Measurements from ENCODE around the gene GZMB. TPM values are rescaled to one million over a fixed set of nuclear protein-coding genes. Genes with fewer than 3 reads are reported as not detected.
A peak's percentile ranks its signal among the peaks of the same experiment; 100 is the strongest.
"Not testable (repeated sequence)": the region's sequence is repeated elsewhere in the genome, so short reads cannot be mapped to it uniquely, and the experiment has no call there.

The GZMB gene
- total RNA-seq, 1 donor from 2014 or later, result not detected

DNA sequence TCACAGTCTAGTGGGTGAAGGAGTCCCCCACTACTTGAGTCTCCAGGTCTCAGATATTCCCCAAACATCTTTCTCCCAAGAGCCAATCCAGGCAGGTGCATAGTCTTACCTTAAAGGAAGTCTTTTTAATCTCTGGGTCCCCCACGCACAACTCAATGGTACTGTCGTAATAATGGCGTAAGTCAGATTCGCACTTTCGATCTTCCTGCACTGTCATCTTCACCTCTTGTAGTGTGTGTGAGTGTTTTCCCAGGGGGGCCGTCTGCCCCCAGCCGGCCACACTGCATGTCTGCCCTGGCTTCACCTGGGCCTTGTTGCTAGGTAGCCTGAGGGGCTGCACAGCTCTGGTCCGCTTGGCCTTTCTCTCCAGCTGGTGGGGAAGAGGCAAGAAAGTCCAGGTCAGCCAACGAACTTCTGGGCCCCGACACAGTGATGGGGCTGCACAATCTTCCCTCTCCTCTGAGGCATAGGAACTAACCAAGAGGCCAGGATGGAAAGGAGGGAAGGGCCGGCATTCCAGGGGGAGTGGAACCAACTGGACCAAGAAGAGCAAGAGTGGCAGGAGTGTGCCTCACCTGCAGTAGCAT is 2.1 kb downstream of the GZMB start:
- DNase-seq (ENCODE audit: low read depth in 2 of 2), result no peak

DNA sequence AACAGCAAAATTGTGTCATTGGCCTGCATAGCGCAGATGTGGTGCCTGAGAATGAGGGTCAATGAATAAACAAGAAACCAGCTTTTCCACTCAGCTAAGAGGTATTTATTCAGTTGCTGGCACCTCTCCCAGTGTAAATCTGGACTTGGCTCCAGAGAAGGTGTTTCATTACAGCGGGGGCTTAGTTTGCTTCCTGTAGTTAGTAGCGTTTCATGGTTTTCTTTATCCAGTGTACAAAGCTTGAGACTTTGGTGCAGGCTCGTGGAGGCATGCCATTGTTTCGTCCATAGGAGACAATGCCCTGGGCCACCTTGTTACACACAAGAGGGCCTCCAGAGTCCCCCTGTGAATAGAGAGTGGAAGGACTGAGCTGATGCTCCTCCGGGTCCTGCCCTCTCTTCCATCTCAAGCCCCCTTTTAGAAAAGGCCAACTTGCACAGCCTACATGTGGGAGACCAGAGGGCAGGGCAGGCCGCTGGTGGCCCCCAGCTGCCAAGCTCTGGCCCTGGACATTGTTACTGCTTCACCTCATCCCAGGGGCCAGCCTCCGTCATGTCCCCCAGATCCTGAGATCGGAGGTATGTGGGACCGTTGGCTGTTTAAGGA is 3.0 kb downstream of the GZMB start:
- DNase-seq (ENCODE audit: low read depth in 2 of 2), result no peak

DNA sequence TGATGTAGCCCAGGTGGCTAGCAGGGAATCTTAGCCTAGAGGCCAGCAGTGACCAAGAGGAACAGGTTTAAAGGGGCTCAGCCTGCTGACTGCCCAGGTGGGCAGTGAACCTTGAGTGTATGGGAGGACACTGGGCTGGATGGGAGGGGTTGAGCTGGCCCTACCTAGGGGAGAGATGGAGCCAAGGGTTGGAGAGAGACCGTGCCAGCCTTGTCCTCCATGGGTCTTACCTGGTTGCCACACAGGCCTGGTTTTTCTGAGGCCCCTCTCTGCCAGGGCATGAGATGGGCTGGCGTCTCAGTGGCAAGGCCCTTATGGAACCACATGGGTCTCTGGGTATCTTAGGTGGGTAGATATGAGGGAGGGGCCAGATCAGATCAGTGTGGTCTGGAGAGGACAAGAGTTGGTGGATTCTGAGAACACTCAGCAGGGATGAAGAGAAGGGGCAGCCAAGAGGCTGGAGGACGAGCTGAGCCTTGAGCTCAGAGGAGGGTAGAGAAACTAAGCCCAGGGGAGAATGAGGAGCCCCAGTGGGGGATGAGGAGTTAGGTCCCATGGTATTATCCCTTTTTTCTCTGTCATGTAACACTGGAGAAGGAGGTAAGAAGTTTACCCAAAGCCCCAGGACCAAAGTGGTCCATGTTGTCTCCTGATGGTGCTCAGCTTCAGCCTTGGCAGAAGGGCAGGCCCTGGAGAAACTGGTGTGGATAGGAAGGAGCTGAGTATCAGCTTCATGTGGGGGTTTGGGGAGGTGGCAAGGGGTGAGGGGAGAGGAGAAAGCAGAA is 3.7 kb downstream of the GZMB start:
- DNase-seq (ENCODE audit: low read depth in 2 of 2), result no peak

DNA sequence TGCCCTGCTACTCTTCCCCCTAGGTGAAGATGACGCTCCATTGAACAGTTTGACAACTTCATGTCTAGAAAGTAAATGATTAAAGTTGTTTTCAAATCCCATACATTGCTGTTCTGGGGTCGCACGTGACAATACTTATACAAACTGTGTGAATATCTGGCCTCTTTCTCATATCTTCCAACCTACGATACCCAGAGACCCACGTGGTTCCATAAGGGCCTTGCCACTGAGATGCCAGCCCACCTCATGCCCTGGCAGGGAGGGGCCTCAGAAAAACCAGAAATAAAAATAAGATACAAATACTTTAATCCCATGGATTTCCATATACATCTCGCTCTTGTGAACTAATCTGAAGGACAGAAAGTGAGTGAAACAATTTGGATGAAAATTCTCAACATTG is 4.5 kb downstream of the GZMB start:
- no peak for DNase-seq (ENCODE audit: low read depth in 2 of 2)

DNA sequence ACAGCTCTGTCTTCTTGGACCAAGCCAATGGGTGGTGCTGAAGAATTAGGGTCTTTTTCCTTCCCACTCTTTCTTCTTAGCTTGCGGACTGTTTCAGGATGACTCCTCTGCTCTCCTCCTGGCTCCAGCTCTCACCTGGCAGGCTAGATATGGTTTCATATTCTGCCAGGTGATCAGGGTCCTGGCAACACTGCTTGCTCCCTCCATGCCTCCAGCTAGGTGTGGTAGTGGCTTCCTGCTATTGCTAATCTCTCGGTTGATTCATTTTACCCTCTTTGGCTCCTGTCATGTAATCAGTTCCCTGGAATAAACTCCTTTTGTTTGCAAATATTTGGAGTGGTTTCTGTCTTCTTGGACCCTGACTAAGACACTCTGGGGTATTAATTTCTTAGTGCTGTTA is 20.2 kb downstream of the GZMB start:
- DNase-seq (ENCODE audit: low read depth in 2 of 2), result no peak

DNA sequence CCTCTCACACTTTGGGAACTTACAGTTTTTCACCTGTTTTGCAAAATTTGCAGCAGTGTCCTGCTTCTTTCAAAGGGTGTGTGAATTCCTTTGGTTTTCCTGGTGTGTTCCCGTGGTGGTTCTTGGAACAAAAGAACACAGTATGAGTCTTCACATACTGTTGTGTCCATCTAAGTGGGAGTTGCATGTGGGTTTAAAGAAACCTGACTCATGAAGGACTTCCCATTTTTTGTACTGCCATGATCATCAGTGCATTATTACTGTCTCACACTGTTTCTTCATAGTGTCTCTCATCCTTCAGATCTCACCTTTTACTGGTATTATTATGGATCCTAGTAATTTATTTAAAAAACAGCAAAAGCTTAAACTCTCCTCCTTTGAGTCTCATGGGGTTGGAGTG is 20.7 kb downstream of the GZMB start:
- DNase-seq (ENCODE audit: low read depth in 2 of 2), result no peak

DNA sequence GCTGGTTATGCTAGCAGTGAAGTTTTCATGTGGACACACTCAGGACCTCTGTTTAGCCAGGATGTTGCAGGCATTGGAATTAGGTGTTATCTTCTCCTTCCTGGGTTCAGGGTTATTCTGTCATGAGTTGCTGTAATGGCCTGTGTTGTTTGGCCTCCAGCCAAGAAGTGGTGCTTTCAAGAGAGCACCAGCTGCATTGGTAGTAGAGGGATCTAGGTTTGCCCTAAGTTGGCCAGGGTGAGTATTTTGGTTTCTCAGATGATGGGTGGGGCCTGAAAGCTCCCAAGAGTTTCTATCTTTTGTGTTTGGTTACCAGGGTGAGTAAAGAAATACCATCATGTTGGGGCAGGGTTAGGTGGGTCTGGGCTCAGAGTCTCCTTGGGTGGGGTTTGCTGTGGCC is 21.8 kb downstream of the GZMB start:
- DNase-seq (ENCODE audit: low read depth in 2 of 2), result no peak

DNA sequence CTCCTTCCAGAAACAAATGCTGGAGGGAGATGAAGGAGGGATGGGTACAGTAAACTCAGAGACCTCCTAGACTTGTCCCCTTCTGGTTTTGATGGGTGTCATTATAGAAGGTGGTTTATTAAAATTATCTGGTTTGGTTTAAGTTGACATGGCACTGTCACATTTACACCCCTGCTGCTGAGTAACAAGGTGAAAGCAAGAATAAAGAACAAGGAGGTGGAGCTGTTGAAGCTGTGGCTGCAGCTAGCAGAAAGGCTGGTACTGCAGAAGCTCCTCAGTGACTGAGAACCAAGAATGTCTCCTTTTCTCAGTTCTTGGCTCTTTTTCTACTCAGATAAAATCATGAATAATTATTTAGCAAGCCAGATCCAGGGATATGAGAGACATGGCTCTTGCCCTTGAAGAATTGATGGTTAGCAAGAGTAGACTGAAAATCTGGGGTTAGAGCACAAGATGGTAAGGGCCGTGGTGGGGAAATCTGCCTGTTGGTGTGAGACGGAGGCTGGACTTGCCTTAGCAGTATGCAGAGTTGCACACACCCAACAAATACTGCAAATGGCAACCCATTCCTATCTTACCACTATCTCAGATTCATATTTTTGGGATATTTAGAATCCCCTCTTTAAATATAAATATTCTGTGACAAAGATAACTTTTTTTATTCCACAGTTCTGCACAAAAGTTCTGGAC is 24.2 kb downstream of the GZMB start, which contains the start of gene GZMH:
Gene GZMH, minus strand, starts transcription at position 31 of the 690 bp plus-strand sequence. CDS start 72 bp downstream, outside the sequence.
- DNase-seq (ENCODE audit: low read depth in 2 of 2), result no peak

DNA sequence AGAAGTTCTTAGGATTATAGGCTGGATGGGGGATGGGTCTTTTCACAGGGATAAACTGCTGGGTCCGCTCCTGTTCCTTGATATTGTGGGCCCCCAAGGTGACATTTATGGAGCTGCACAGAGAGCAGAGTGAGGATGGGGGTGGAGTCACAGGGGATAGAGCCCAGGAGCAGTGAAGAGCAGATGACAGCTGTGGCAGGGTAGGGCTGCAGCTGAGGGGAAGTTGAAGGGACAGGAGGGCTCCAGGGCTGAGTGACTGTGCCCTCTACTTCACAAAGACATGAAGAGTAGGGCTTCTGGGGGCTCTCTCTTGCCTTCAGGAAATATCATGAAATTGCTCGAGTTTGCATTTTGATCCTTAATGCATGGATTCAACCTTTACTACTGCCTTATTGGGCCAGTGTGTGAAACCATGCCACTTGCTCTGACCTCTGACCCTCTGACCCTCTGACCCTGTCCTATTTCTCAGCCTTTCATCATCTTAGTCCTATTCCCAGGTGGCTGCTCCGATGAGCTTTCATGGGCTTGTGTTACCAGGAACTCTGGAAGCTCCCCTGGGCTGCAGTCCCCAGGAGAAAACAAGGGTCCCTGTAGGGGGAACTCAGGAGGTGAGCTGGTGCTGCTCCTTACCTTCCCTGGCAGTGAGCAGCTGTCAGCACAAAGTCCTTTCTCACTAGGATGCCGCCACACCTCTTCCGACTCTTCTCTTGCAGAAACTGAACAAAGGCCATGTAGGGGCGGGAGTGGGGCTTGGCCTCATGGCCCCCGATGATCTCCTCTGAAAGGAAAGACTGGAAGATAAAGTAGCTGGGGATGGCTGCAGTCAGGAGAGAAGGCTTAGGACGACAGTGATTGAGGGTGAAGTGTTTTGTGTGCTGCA is 26.1 kb downstream of the GZMB start:
- no peak for DNase-seq (ENCODE audit: low read depth in 2 of 2)

DNA sequence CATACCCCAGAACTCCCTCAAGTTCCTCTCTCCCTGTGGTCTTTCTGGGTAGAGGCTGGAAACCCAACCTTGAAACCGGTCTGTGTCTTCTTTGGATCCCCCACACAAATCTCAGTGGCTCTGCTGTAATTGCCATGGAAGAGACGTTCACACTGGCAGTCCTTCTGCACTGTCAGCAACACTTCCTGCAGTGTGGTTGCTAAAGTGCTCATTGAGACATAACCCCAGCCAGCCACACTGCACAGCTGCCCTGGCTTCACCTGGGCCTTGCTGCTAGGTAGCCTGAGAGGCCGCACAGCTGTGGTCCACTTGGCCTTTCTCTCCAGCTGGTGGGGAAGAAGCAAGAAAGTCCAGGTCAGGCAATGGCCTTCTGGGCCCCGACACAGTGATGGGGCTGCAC is 26.9 kb downstream of the GZMB start:
- no peak for DNase-seq (ENCODE audit: low read depth in 2 of 2)

DNA sequence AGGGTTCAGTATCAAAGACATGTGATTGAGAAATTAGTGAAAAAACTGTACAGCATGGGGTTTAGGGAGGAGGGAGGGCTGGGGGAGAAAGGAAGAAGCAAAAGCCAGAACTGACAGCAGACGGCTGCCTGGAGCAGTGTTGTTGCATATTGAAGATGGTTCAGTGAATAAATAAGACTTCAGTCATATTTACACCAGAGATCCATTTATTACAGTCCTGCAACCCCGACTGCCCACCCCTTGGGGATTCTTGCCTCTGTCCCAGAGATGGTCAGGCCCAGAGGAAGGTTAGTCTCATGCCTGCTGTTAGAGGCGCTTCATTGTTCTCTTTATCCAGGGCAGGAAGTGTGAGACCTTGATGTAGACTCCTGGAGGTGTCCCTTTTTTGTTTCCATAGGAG is 27.7 kb downstream of the GZMB start:
- DNase-seq (ENCODE audit: low read depth in 2 of 2), result no peak

DNA sequence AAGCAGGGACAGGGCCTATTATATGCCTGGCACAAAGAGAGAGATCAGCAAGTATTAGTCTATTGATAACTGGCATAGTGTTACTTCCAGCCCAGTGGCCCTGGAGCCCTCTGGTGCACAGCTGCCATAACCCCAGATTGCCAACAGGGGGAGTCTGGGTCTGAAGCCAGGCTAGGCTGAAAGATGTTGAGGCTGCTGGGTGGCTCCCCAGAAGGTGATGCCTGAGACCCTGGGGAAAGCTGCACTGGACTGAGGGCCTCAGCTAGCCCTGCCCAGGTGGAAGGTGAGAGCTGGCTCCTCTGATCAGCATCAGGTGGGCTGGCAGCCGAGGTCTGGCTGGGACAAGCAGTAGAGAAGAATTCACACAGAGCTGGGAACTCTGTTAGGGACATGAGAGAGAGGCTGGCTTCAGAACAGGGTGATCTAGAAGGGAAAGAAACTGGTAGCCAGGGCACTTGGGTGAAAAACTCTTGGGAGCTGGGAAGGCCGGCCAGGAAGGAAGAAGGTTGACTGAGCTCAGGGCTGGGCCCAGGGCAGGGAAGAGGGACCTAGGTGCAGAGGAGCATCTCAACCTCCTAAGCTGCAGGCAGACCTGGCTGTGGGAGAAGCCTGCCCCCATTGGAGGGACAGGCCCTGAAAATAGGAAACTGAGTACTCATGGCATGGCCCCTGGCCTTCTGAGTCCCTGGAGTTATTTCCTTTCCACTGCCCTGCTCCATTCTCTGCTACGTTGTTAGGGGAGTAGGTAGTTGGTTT is 28.4 kb downstream of the GZMB start:
- DNase-seq (ENCODE audit: low read depth in 2 of 2), result peak in 1 of 2 donors; percentile 20

DNA sequence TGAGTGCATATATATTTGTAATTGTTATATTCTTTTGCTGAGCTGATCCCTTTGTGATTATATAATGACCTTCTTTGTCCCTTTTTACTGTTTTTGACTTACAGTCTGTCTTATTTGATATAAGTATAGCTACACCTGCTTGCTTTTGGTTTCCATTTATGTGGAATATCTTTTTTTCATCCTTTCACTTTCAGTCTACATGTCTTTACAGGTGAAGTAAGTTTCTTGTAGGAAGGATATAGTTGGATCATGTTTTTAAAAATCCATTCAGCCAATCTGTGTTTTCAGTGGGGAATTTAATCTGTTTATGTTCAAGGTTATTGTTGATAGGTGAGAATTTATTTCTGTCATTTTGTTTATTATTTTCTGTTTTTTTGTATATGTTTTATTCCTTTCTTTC is 36.6 kb downstream of the GZMB start:
- DNase-seq (ENCODE audit: low read depth in 2 of 2), result no peak

DNA sequence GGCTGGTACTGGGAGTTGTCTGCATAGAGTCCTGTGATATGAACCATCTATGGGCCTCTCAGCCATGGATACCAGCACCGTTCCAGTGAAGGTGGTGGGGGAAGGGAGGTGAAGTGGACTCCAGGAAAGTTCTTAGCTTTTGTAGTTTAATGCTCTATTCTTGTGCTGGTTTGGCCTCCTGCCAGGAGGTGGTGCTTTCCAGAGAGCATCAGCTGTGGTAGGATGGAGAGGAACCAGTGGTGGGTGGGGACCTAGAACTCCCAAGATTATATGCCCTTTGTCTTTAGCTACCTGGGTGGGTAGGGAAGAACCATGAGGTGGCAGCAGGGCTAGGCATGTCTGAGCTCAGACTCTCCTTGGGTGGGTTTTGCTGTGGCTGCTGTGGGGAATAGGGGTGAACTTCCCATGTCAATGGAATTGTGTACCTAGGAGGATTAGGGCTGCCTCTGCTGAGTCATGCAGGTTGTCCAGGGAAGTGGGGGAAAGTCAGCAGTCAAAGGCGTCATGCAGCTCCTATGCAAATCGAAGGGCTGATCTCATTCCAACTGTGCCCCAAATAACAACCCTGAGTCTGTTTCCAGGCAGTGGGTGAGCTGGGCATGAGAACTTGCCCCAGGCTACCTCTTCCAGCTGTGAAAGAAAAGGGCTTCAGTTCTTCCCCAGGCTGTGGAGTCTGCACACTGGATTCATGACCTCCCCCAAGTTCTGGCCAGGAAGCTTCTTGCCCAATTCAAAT is 38.7 kb downstream of the GZMB start:
- no peak for DNase-seq (ENCODE audit: low read depth in 2 of 2)

DNA sequence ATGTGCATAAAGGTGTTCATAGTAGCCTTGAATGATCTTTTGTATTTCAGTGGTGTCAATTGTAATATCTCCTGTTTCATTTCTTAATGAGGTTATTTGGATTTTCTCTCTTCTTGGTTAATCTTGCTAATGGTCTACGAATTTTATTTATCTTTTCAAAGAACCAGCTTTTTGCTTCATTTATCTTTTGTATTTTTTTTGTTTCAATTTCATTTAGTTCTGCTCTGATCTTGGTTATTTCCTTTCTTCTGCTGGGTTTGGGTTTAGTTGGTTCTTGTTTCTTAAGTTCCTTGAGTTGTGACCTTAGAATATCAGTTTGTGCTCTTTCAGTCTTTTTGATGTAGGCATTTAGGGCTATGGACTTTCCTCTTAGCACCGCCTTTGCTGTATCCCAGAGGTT is 43.0 kb downstream of the GZMB start:
- not testable (repeated sequence) for DNase-seq (ENCODE audit: low read depth in 2 of 2)

DNA sequence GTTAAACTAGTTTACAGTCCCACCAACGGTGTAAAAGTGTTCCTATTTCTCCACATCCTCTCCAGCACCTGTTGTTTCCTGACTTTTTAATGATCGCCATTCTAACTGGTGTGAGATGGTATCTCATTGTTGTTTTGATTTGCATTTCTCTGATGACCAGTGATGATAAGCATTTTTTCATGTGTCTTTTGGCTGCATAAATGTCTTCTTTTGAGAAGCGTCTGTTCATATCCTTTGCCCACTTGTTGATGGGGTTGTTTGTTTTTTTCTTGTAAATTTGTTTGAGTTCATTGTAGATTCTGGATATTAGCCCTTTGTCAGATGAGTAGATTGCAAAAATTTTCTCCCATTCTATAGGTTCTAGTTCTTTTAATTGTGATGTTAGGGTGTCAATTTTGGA is 49.6 kb downstream of the GZMB start:
- not testable (repeated sequence) for DNase-seq (ENCODE audit: low read depth in 2 of 2)

Measured in dermis microvascular lymphatic vessel endothelial cell (primary cell).